ENCODE results near the gene GRIPAP1.
"Not testable (repeated sequence)": the region's sequence is repeated elsewhere in the genome, so short reads cannot be mapped to it uniquely, and the experiment has no call there.

The GRIPAP1 gene

DNA sequence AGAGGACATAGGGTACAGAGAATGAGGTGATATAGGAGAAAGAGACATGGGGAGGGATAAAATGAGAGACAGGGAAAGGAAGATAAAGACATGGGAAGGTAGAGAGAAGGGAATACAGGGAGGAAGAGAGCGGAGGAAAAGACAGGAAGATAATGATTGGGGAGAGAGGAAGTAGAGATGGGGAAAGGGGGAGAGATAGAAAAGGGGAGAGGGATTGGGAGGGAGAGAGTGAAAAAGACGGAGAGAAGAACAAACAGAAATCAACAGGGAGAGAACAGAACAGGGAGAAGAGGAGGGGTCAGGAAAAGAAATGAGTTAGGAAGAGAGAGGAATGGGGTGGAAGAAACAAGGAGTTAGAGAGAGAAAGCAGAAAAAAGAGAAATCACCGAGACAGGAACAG lies 4.6 kb downstream of the GRIPAP1 start:
- in situ Hi-C loops (cut with HindIII; ENCODE audit: low sequenced_read_pairs): no loop called here

GRCh38 chrX:48996969-48997368 lies 5.1 kb downstream of the GRIPAP1 start:
- in situ Hi-C loops (cut with HindIII; ENCODE audit: low sequenced_read_pairs): no loop called here

- in situ Hi-C loops (cut with HindIII; ENCODE audit: low sequenced_read_pairs): no loop called here
These were observed 9.7 kb downstream of the GRIPAP1 start for GRCh38 chrX:48992341-48992740.

GRCh38 chrX:48989483-48989882 lies 12.6 kb downstream of the GRIPAP1 start:
- in situ Hi-C loops (cut with HindIII; ENCODE audit: low sequenced_read_pairs): no loop called here

GRCh38 chrX:48983896-48984295 lies 18.2 kb downstream of the GRIPAP1 start:
- in situ Hi-C loops (cut with HindIII; ENCODE audit: low sequenced_read_pairs): no loop called here

- in situ Hi-C loops (cut with HindIII; ENCODE audit: low sequenced_read_pairs): no loop called here
These were observed 19.0 kb downstream of the GRIPAP1 start for GRCh38 chrX:48983081-48983480.

DNA sequence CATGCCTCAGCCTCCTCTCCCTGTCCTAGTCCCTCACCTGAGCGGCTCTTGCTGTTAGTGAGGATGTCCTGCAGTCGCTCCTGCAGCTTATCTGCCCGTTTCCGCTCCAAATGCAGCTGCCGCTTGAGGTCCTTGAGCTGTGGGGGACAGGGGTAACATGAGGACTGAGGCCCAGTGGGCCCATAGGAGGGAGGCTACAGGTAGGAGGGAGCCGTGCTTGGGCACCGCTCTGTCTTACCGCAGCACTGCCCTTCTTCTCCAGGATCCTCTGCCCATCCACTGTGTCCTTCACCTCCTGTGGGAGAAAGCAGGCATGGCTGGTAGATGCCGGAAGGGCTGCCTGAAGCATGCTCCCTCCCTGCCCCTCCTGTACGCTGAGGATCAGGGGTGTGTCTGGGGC lies 20.9 kb downstream of the GRIPAP1 start:
- in situ Hi-C loops (cut with HindIII; ENCODE audit: low sequenced_read_pairs): no loop called here

- in situ Hi-C loops (cut with HindIII; ENCODE audit: low sequenced_read_pairs): not testable (repeated sequence)
These were observed 21.7 kb downstream of the GRIPAP1 start for GRCh38 chrX:48980341-48980740.

DNA sequence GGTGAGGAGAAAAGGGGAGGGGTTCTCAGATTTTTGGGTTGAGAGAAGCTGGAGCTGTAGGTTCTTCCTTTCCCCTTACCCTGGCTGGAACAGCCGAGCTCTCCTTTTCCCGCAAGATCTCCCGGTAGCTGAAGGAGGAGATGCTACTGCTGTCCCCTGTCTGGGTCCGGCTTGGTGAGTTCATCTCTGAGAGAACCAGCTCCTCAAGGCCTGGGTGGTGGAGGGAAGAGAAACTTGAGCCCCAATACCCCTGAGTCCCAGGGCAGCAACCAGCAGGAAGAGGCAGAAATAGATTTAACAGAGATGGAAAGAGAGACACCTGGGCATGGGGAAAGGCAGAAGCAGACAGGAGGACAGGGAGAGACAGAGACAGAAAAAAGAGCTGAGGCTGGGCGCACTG lies 23.8 kb downstream of the GRIPAP1 start:
- in situ Hi-C loops (cut with HindIII; ENCODE audit: low sequenced_read_pairs): no loop called here

DNA sequence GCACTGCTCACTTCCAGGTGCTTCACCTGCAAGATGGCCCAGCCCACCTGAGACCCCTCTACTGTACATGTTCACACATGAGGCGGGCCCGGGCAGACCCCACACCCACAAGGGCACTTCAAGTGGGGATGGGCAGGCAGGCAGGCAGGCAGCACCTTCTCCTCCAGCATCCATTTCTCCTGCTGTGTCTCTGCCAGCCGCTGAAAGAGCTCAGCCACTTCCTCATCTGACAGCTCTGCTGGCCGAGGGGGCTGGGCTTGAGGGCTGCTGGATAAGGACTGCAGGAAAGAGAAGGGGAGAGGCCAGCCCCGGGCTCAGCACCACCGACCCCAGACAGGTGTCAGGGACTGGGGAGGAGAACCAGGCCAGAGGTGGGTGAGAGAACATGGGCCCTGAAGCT lies 26.0 kb downstream of the GRIPAP1 start:
- in situ Hi-C loops (cut with HindIII; ENCODE audit: low sequenced_read_pairs): no loop called here

- in situ Hi-C loops (cut with HindIII; ENCODE audit: low sequenced_read_pairs): no loop called here
These were observed 26.5 kb downstream of the GRIPAP1 start for GRCh38 chrX:48975541-48975940.

GRCh38 chrX:48975041-48975440 lies 27.0 kb downstream of the GRIPAP1 start:
- in situ Hi-C loops (cut with HindIII; ENCODE audit: low sequenced_read_pairs): no loop called here

GRCh38 chrX:48974574-48974973 lies 27.5 kb downstream of the GRIPAP1 start:
- in situ Hi-C loops (cut with HindIII; ENCODE audit: low sequenced_read_pairs): no loop called here

- in situ Hi-C loops (cut with HindIII; ENCODE audit: low sequenced_read_pairs): no loop called here
These were observed 28.0 kb downstream of the GRIPAP1 start for GRCh38 chrX:48974033-48974432.

GRCh38 chrX:48972220-48973164 lies 29.6 kb downstream of the GRIPAP1 start:
- in situ Hi-C loops (cut with HindIII; ENCODE audit: low sequenced_read_pairs): no loop called here

- in situ Hi-C loops (cut with HindIII; ENCODE audit: low sequenced_read_pairs): no loop called here
These were observed 30.5 kb downstream of the GRIPAP1 start, which contains the start of gene KCND1 for GRCh38 chrX:48971249-48972219. Gene KCND1 (minus strand): TSS chrX:48971844. CDS start chrX:48970271, 1,573 bp downstream.

GRCh38 chrX:48969471-48969870 lies 32.6 kb downstream of the GRIPAP1 start:
- in situ Hi-C loops (cut with HindIII; ENCODE audit: low sequenced_read_pairs): no loop called here

GRCh38 chrX:48968377-48968776 lies 33.7 kb downstream of the GRIPAP1 start:
- in situ Hi-C loops (cut with HindIII; ENCODE audit: low sequenced_read_pairs): no loop called here

DNA sequence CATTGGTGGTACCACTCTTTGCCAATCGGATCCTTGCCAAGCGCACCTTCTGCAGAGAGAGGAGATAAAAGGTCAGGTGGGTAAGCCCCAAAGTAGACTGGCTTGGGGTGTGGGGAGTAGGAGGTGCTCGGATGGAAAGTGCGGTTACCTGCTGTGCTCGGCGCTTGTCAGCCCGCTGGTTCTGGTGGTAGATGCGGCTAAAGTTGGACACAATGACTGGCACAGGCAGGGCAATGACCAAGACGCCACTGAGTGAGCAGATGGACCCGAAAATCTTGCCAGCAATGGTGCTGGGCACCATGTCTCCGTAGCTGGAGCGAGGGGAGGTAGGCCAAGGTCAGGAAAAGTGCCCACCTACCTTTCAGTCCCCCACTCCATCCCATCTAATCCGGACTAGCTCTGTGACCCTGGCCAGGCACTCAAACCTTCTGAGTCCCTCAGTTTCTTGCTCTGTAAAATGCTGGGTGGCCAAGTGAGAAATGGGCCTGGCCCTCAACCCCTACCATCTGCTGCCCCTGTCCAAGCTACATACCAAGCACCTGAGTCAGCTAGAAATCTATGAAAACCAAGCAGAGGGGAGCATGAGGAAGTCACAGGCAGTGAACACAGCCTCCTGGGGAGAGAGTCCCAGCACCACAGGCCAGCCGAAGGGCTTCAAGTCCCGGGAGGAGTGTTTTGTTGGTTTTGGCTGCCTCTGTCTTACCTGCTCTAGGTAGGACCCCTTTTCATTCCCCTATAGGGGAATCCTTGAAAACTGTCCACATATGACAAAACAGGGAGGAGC lies 35.1 kb downstream of the GRIPAP1 start:
- in situ Hi-C loops (cut with HindIII; ENCODE audit: low sequenced_read_pairs): no loop called here

- in situ Hi-C loops (cut with HindIII; ENCODE audit: low sequenced_read_pairs): no loop called here
These were observed 36.1 kb downstream of the GRIPAP1 start for GRCh38 chrX:48965959-48966358.
